OCI-LY7 (cell line): Measurements from ENCODE around the gene ADAMTS17.

Source experiments
- EZH2phosphoT487 ChIP-seq: fragments of 200-600 bp; sonication (generic); IDR thresholded peaks from 2 replicates; pipeline ENCODE4 v1.6.1; 2018; ENCODE audit warnings: low read depth, borderline replicate concordance, mild to moderate bottlenecking, mixed run types, antibody characterized with exemption, low read length, moderate library complexity, mixed read lengths
- TF ChIP-seq, protein P1 (sequence below): fragments of 200-600 bp; sonication (generic); conservative IDR thresholded peaks from 2 replicates; pipeline ENCODE4 v1.5.1; 2014; ENCODE audit warnings: mild to moderate bottlenecking, antibody characterized with exemption, low read length, moderate library complexity, mixed read lengths

- TF ChIP-seq, protein P1, sequence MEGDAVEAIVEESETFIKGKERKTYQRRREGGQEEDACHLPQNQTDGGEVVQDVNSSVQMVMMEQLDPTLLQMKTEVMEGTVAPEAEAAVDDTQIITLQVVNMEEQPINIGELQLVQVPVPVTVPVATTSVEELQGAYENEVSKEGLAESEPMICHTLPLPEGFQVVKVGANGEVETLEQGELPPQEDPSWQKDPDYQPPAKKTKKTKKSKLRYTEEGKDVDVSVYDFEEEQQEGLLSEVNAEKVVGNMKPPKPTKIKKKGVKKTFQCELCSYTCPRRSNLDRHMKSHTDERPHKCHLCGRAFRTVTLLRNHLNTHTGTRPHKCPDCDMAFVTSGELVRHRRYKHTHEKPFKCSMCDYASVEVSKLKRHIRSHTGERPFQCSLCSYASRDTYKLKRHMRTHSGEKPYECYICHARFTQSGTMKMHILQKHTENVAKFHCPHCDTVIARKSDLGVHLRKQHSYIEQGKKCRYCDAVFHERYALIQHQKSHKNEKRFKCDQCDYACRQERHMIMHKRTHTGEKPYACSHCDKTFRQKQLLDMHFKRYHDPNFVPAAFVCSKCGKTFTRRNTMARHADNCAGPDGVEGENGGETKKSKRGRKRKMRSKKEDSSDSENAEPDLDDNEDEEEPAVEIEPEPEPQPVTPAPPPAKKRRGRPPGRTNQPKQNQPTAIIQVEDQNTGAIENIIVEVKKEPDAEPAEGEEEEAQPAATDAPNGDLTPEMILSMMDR, result no peak
- no peak for TF ChIP-seq EZH2phosphoT487
These were observed 312.7 kb downstream of the ADAMTS17 start for GRCh38 chr15:100029045-100029444.
